Glomerular endothelial cell (primary cell): ENCODE measurements around the gene COX17. TPM values are rescaled to one million over a fixed set of nuclear protein-coding genes. Genes with fewer than 3 reads are reported as not detected.

Experiments used
- DNase-seq: peaks from one replicate; pipeline ENCODE4 v3.0.0-alpha.2; 2011; ENCODE audit warnings: low read depth, low spot score; ENCODE audit errors: extremely low read depth
- total RNA-seq: library from RNA; depleted of rRNA; stranded (reverse); fragments of >200 nt; gene quantifications from 2 replicates; pipeline ENCODE4 v1.2.3, GENCODE V29; 2015

Gene COX17
- total RNA-seq, 1 donor from 2014 or later: 29.3 TPM

GRCh38 chr3:119626196-119626595 lies 51.0 kb downstream of the COX17 start:
- no peak for DNase-seq

- DNase-seq: no peak
These were observed 51.6 kb downstream of the COX17 start for GRCh38 chr3:119625451-119626153.

- DNase-seq: no peak
These were observed 53.0 kb downstream of the COX17 start for GRCh38 chr3:119624002-119624720.

- no peak for DNase-seq
These were observed 56.3 kb downstream of the COX17 start for GRCh38 chr3:119620899-119621298.

Other genes with a start within 250 kb of the COX17 start
- 28.9 and 31.9 TPM in 2 replicates for gene TMEM39A, start 213.8 kb downstream of the COX17 start, total RNA-seq
- gene POGLUT1, start 208.4 kb downstream of the COX17 start, total RNA-seq: 12.3 and 20.4 TPM in 2 replicates
- 36.3 and 50.1 TPM in 2 replicates for gene TIMMDC1, start 178.9 kb downstream of the COX17 start, total RNA-seq
- gene CD80, start 117.8 kb downstream of the COX17 start, total RNA-seq: not detected in 2 replicates
- gene ADPRH, start 97.9 kb downstream of the COX17 start, total RNA-seq: 8.9 and 9.9 TPM in 2 replicates
- 2.8 and 7.8 TPM in 2 replicates for gene PLA1A, start 79.5 kb downstream of the COX17 start, total RNA-seq
- gene POPDC2, start 16.8 kb downstream of the COX17 start, total RNA-seq: 1.3 and 1.6 TPM in 2 replicates
- gene CFAP91, start 25.6 kb upstream of the COX17 start, total RNA-seq: 0.10 and 0.70 TPM in 2 replicates
- gene NR1I2, start 104.7 kb upstream of the COX17 start, total RNA-seq: not detected in 2 replicates